Inflammatory macrophage treated with lipopolysaccharide for 1 hour (primary cell): ENCODE results near the gene RPS2.

ENCODE experiments used
- DNase-seq, 2 donors: peaks; one replicate each; pipeline ENCODE4 v3.0.0-alpha.2; 2020 to 2022

The RPS2 gene

GRCh38 chr16:1980770-1981087 is 16.1 kb upstream of the RPS2 start:
- DNase-seq: no peak

GRCh38 chr16:1980030-1980769 is 15.6 kb upstream of the RPS2 start:
- no peak for DNase-seq

GRCh38 chr16:1979271-1980029 is 14.8 kb upstream of the RPS2 start:
- no peak for DNase-seq

- no peak for DNase-seq
Measured at GRCh38 chr16:1978476-1979120, 14.0 kb upstream of the RPS2 start.

GRCh38 chr16:1977875-1978268 is 13.2 kb upstream of the RPS2 start:
- DNase-seq: no peak

- DNase-seq: no peak
Measured at GRCh38 chr16:1976951-1977874, 12.6 kb upstream of the RPS2 start.

GRCh38 chr16:1976216-1976520 is 11.5 kb upstream of the RPS2 start:
- no peak for DNase-seq

- DNase-seq: no peak
Measured at GRCh38 chr16:1975432-1976215, 11.0 kb upstream of the RPS2 start.

- DNase-seq: no peak
Measured at GRCh38 chr16:1974157-1975070, 9.8 kb upstream of the RPS2 start.

GRCh38 chr16:1973461-1974156 is 9.0 kb upstream of the RPS2 start:
- DNase-seq: no peak

- DNase-seq: peak; percentile 22 to 56
Measured at GRCh38 chr16:1972490-1972877, 7.9 kb upstream of the RPS2 start.

- DNase-seq: peak; percentile 85 to 96
Measured at GRCh38 chr16:1971796-1972489, 7.3 kb upstream of the RPS2 start, which contains the start of gene TBL3. TBL3 (plus strand) TSS chr16:1972053; CDS start chr16:1972165, 112 bp downstream.

- DNase-seq: peak in 1 of 2 donors; percentile 38
Measured at GRCh38 chr16:1968146-1968953, 3.7 kb upstream of the RPS2 start.

- DNase-seq: no peak
Measured at GRCh38 chr16:1966460-1966859, 1.8 kb upstream of the RPS2 start, which contains the start of gene RNF151. RNF151 (plus strand) TSS chr16:1966856; CDS start chr16:1966882, 26 bp downstream.

GRCh38 chr16:1965396-1966001 is 873 bp upstream of the RPS2 start:
- no peak for DNase-seq

- peak; percentile 17 to 44 for DNase-seq
Measured at GRCh38 chr16:1963806-1964505, 670 bp downstream of the RPS2 start.
